Measurements from ENCODE around the gene ST7L. TPM values are rescaled to one million over a fixed set of nuclear protein-coding genes. Genes with fewer than 3 reads are reported as not detected.

ST7L gene
- total and polyA plus RNA-seq, 12 donors, result 9.2 to 22.2 (median 13.9) TPM

Other genes starting within 250 kb of the ST7L start
- 10 to 100 TPM; 12.1 to 20.6 (median 17.5) TPM for gene CTTNBP2NL, start 222.9 kb downstream of the ST7L start, total RNA-seq
- gene CTTNBP2NL, start 222.9 kb downstream of the ST7L start, polyA plus RNA-seq, result 1 to 10 TPM; 3.9 to 6.7 TPM
- gene WNT2B, start 110.2 kb downstream of the ST7L start, total RNA-seq, result 1 to 10 TPM in 9 of 10 donors, under 1 TPM in 1; 0.72 to 3.3 (median 2.3) TPM
- 1 to 10 TPM in 1 of 2 donors, under 1 TPM in 1; 0.46 to 1.2 TPM for gene WNT2B, start 110.2 kb downstream of the ST7L start, polyA plus RNA-seq
- 10 to 100 TPM; 19.5 to 58.3 (median 23.2) TPM for gene CAPZA1, start 691 bp upstream of the ST7L start, total RNA-seq
- 10 to 100 TPM; 28.0 to 45.4 TPM for gene CAPZA1, start 691 bp upstream of the ST7L start, polyA plus RNA-seq
- 10 to 100 TPM in 8 of 10 donors, 1 to 10 TPM in 2; 6.3 to 25.8 (median 13.9) TPM for gene MOV10, start 55.5 kb upstream of the ST7L start, total RNA-seq
- gene MOV10, start 55.5 kb upstream of the ST7L start, polyA plus RNA-seq, result 10 to 100 TPM; 17.8 to 69.4 TPM
- gene RHOC, start 88.0 kb upstream of the ST7L start, total RNA-seq, result 100 to 1,000 TPM; 115 to 225 (median 158) TPM
- 100 to 1,000 TPM; 156 to 408 TPM for gene RHOC, start 88.0 kb upstream of the ST7L start, polyA plus RNA-seq
- 10 to 100 TPM in 1 of 10 donors, 1 to 10 TPM in 9; 5.8 to 11.0 (median 8.5) TPM for gene PPM1J, start 96.2 kb upstream of the ST7L start, total RNA-seq
- gene PPM1J, start 96.2 kb upstream of the ST7L start, polyA plus RNA-seq, result 1 to 10 TPM; 2.4 to 8.4 TPM

Data from heart right ventricle (tissue), 12 donors.